WTC11 (cell line): ENCODE data around the gene MYO5B.

Source experiments
- CREB1 ChIP-seq: sonication (generic); formaldehyde crosslinking; IDR thresholded peaks from 2 replicates; pipeline ENCODE4 v1.8.0; 2023; ENCODE audit warnings: mild to moderate bottlenecking, missing genetic modification reagents
- ETV6 ChIP-seq: sonication (generic); formaldehyde crosslinking; IDR thresholded peaks from 2 replicates; pipeline ENCODE4 v1.8.1; 2022; ENCODE audit warnings: mild to moderate bottlenecking, missing genetic modification reagents
- FOXP4 ChIP-seq: sonication (generic); formaldehyde crosslinking; IDR thresholded peaks from 2 replicates; pipeline ENCODE4 v1.8.0; 2022; ENCODE audit warnings: mild to moderate bottlenecking, missing genetic modification reagents
- JUN ChIP-seq: sonication (generic); formaldehyde crosslinking; IDR thresholded peaks from 2 replicates; pipeline ENCODE4 v1.8.0; 2023; ENCODE audit warnings: mild to moderate bottlenecking, missing genetic modification reagents
- MYBL2 ChIP-seq: sonication (generic); formaldehyde crosslinking; IDR thresholded peaks from 2 replicates; pipeline ENCODE4 v1.8.1; 2023; ENCODE audit warnings: mild to moderate bottlenecking, moderate library complexity, missing genetic modification reagents
- NFE2L1 ChIP-seq: sonication (generic); formaldehyde crosslinking; IDR thresholded peaks from 2 replicates; pipeline ENCODE4 v1.8.1; 2023; ENCODE audit warnings: missing genetic modification reagents
- TF ChIP-seq, protein P1 (sequence below): fragments of 200-600 bp; IDR thresholded peaks from 2 replicates; pipeline ENCODE4 v1.8.0; 2022; ENCODE audit warnings: antibody characterized with exemption
- TF ChIP-seq, protein P2 (sequence below): sonication (generic); formaldehyde crosslinking; IDR thresholded peaks from 2 replicates; pipeline ENCODE4 v1.8.1; 2022; ENCODE audit warnings: mild to moderate bottlenecking, missing genetic modification reagents, moderate library complexity, borderline replicate concordance
- TF ChIP-seq, protein P3 (sequence below): sonication (generic); formaldehyde crosslinking; IDR thresholded peaks from 2 replicates; pipeline ENCODE4 v1.8.1; 2023; ENCODE audit warnings: mild to moderate bottlenecking, missing genetic modification reagents, moderate library complexity

GRCh38 chr18:50126471-50126870 lies 68.5 kb downstream of the MYO5B start:
- TF ChIP-seq, protein P1, sequence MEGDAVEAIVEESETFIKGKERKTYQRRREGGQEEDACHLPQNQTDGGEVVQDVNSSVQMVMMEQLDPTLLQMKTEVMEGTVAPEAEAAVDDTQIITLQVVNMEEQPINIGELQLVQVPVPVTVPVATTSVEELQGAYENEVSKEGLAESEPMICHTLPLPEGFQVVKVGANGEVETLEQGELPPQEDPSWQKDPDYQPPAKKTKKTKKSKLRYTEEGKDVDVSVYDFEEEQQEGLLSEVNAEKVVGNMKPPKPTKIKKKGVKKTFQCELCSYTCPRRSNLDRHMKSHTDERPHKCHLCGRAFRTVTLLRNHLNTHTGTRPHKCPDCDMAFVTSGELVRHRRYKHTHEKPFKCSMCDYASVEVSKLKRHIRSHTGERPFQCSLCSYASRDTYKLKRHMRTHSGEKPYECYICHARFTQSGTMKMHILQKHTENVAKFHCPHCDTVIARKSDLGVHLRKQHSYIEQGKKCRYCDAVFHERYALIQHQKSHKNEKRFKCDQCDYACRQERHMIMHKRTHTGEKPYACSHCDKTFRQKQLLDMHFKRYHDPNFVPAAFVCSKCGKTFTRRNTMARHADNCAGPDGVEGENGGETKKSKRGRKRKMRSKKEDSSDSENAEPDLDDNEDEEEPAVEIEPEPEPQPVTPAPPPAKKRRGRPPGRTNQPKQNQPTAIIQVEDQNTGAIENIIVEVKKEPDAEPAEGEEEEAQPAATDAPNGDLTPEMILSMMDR, result no peak
- TF ChIP-seq NFE2L1 (CRISPR knock-in tag), result no peak
- TF ChIP-seq, protein P2, sequence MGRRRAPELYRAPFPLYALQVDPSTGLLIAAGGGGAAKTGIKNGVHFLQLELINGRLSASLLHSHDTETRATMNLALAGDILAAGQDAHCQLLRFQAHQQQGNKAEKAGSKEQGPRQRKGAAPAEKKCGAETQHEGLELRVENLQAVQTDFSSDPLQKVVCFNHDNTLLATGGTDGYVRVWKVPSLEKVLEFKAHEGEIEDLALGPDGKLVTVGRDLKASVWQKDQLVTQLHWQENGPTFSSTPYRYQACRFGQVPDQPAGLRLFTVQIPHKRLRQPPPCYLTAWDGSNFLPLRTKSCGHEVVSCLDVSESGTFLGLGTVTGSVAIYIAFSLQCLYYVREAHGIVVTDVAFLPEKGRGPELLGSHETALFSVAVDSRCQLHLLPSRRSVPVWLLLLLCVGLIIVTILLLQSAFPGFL, result no peak
- TF ChIP-seq ETV6 (CRISPR knock-in tag), result no peak
- no peak for TF ChIP-seq CREB1
- no peak for TF ChIP-seq JUN (CRISPR knock-in tag)
- no peak for TF ChIP-seq MYBL2 (CRISPR knock-in tag)
- TF ChIP-seq FOXP4 (CRISPR knock-in tag), result no peak
- TF ChIP-seq, protein P3, sequence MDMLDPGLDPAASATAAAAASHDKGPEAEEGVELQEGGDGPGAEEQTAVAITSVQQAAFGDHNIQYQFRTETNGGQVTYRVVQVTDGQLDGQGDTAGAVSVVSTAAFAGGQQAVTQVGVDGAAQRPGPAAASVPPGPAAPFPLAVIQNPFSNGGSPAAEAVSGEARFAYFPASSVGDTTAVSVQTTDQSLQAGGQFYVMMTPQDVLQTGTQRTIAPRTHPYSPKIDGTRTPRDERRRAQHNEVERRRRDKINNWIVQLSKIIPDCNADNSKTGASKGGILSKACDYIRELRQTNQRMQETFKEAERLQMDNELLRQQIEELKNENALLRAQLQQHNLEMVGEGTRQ (CRISPR knock-in tag), result no peak
